HFF-Myc (cell line): ENCODE measurements around the gene TMEM168.
"Not testable (repeated sequence)": the region's sequence is repeated elsewhere in the genome, so short reads cannot be mapped to it uniquely, and the experiment has no call there.

Experiments used
- DNase-seq: peaks from one replicate; pipeline ENCODE4 v3.0.0-alpha.2; 2011; ENCODE audit warnings: low read depth; ENCODE audit errors: extremely low read depth
- H3K4me3 ChIP-seq: replicated peaks from 2 replicates; pipeline ENCODE4 v1.5.1; 2011; ENCODE audit warnings: low read depth, mild to moderate bottlenecking, control low read depth, low read length
- TF ChIP-seq, protein P1 (sequence below): IDR thresholded peaks from 2 replicates; pipeline ENCODE4 v1.5.1; 2012; ENCODE audit warnings: mild to moderate bottlenecking, low read depth, low read length, control low read depth; ENCODE audit errors: missing control alignments

The TMEM168 gene

DNA sequence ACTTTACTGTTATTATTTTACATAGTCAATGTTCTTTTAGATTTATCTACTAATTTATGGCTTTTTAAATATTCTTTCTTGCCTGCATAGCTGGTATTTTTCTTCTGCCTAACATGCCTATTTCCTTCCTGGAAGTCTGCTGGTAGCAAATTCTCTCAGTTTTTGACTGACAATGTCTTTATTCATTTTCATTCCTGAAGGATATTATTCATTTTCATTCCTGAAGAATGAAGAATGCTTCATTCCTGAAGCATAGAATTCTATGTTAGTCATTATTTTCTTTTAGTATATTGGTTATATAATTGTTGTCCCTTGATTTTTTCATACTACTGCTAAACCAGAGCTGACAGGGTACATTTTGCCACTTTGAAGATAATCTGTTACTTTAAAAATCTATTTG lies 41.8 kb downstream of the TMEM168 start:
- TF ChIP-seq, protein P1, sequence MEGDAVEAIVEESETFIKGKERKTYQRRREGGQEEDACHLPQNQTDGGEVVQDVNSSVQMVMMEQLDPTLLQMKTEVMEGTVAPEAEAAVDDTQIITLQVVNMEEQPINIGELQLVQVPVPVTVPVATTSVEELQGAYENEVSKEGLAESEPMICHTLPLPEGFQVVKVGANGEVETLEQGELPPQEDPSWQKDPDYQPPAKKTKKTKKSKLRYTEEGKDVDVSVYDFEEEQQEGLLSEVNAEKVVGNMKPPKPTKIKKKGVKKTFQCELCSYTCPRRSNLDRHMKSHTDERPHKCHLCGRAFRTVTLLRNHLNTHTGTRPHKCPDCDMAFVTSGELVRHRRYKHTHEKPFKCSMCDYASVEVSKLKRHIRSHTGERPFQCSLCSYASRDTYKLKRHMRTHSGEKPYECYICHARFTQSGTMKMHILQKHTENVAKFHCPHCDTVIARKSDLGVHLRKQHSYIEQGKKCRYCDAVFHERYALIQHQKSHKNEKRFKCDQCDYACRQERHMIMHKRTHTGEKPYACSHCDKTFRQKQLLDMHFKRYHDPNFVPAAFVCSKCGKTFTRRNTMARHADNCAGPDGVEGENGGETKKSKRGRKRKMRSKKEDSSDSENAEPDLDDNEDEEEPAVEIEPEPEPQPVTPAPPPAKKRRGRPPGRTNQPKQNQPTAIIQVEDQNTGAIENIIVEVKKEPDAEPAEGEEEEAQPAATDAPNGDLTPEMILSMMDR = no peak
- DNase-seq = no peak
- no peak overlapping the region for H3K4me3 ChIP-seq

DNA sequence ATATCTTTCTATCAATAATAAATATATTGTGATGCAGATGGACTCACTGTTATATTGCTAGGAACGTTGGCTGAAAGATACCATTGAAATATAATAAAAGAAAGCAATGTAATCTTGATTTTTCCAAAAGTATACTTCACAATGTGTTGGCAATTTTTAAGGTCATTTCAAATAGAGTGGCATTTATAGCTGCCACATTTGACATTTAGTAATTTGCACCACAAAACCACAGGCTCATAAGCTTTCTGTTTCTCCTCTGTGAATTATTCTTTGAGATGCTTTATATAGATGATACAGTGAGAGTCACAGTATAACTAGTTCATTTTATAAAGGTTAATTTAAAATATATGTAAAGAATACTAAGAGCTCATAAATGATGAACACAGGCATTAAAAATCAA lies 44.6 kb downstream of the TMEM168 start:
- H3K4me3 ChIP-seq = no peak overlapping the region
- TF ChIP-seq, protein P1 = no peak
- DNase-seq = no peak

DNA sequence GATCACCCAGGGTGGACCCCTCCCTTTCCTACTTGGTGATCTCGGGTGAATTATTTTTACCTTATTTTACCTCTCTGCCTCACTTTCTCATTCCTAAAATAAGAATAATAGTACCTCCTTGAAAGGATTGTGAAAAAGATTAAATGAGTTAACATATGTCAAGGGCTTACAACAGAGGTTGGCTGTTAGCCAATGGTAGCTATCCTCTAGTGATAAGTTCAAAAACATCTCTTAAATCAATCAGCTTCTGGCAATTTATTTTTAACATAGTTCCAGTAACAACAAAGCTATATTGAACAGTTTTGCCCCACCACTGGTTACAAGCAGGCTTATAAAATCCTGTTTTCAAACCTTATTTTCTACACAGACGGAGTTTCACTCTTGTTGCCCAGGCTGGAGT lies 45.4 kb downstream of the TMEM168 start:
- no peak overlapping the region for H3K4me3 ChIP-seq
- TF ChIP-seq, protein P1 = no peak
- no peak for DNase-seq

DNA sequence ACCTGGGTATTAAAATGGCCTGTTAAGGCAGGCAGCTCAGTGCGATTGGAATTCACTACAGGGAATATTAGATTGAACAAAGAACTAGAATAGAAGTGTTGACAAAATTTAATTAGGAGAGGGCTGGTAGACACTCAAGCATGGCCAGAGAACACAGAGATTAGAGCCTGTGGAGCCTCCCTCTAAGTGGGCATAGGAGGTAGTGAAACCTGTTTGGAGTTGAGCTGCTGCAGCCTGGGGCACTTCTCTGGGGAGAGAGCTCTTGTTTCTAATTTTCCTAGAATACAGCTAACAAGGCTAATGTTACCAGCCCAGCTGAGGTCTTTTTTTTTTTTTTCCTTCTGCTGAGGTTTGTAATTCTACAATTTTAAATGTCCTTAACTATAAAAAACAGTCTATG lies 46.4 kb downstream of the TMEM168 start:
- no peak overlapping the region for H3K4me3 ChIP-seq
- TF ChIP-seq, protein P1 = no peak
- DNase-seq = no peak

- no peak overlapping the region for H3K4me3 ChIP-seq
- DNase-seq = no peak
- TF ChIP-seq, protein P1 = no peak
These were observed 49.5 kb downstream of the TMEM168 start for GRCh38 chr7:112740667-112741066.

GRCh38 chr7:112739436-112740180 lies 50.6 kb downstream of the TMEM168 start:
- H3K4me3 ChIP-seq = no peak overlapping the region
- DNase-seq = no peak
- TF ChIP-seq, protein P1 = no peak

GRCh38 chr7:112735261-112735660 lies 54.9 kb downstream of the TMEM168 start:
- no peak overlapping the region for H3K4me3 ChIP-seq
- TF ChIP-seq, protein P1 = no peak
- no peak for DNase-seq

GRCh38 chr7:112731324-112731723 lies 58.9 kb downstream of the TMEM168 start:
- DNase-seq, H3K4me3 ChIP-seq: not testable (repeated sequence)
